HG02571 (cell line): Measurements from ENCODE around the gene MRPL37.
"Not testable (repeated sequence)": the region's sequence is repeated elsewhere in the genome, so short reads cannot be mapped to it uniquely, and the experiment has no call there.

Source experiments
- ATAC-seq: cut with Tn5 transposase; IDR thresholded peaks from one replicate; pipeline ENCODE4 v1.9.1; 2021; ENCODE audit warnings: mild to moderate bottlenecking, moderate library complexity; ENCODE audit not compliant: unreplicated experiment

MRPL37 gene

DNA sequence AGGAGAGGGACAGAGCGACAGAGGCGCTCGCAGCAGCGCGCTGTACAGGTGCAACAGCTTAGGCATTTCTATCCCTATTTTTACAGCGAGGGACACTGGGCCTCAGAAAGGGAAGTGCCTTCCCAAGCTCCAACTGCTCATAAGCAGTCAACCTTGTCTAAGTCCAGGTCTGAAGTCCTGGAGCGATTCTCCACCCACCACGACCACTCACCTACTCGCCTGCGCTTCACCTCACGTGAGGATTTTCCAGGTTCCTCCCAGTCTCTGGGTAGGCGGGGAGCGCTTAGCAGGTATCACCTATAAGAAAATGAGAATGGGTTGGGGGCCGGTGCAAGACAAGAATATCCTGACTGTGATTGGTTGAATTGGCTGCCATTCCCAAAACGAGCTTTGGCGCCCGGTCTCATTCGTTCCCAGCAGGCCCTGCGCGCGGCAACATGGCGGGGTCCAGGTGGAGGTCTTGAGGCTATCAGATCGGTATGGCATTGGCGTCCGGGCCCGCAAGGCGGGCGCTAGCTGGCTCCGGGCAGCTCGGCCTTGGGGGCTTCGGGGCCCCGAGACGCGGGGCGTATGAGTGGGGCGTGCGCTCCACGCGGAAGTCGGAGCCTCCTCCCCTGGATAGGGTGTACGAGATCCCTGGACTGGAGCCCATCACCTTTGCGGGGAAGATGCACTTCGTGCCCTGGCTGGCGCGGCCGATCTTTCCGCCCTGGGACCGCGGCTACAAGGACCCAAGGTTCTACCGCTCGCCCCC is at the start of gene MRPL37, which contains the start of gene CYB5RL:
Gene MRPL37 (plus strand): TSS at position 403 of the 754 bp plus-strand sequence. CDS start 77 bp downstream, at position 480.
Gene CYB5RL (minus strand): TSS at position 266 of the 754 bp plus-strand sequence. CDS start 4,414 bp downstream, outside the sequence.
- peak; percentile 97 for ATAC-seq

- no peak for ATAC-seq
Observed at GRCh38 chr1:54151013-54151412, 49.0 kb upstream of the MRPL37 start.

GRCh38 chr1:54152696-54153095 is 47.3 kb upstream of the MRPL37 start, which contains the start of gene CDCP2:
TSS of gene CDCP2 (minus strand) at chr1:54153000. CDS start at chr1:54152922, 78 bp downstream.
- ATAC-seq = no peak

DNA sequence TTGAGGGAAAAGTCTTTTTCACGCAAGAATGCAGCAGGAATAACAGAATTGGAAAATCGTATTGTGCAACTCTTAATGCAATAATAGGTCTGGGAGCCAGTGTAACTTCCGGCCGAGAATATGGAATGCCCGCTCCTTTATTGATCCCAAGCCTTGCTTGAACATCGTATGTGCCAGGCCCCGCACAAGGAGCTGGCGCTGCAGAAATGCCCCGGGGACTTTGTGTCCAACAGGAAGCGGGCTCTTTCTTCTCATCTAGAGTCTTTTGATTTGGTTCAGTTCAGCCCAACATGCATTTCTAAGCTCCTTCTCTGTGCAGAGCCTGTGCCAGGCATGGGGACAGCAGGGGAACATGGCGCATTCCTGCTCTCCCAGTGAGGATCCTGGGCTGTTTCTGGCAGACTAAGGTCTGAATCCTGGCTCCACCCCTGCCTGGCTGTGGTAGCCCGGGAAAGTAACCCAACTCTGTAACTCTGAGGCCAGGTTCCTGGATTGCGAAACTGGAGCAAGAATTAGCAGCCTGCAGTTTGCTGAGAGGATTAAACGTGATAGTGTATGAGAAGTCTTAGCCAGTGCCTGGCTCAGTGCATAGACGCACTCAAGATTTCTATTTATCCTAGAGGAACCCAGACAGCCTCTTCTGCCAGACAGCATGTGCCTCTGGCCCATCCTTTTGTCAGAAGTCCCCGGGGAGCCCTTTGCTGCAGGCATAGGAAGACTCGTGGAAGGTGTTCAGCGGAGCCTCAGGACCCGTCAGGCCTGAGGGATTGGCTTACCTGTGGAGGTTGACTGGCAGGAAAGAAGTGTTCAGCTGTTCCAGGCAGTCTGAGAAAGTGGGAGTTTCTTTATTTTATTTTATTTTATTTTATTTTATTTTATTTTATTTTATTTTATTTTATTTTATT is 46.2 kb upstream of the MRPL37 start:
- no peak for ATAC-seq

GRCh38 chr1:54156201-54156600 is 43.8 kb upstream of the MRPL37 start:
- ATAC-seq = no peak

DNA sequence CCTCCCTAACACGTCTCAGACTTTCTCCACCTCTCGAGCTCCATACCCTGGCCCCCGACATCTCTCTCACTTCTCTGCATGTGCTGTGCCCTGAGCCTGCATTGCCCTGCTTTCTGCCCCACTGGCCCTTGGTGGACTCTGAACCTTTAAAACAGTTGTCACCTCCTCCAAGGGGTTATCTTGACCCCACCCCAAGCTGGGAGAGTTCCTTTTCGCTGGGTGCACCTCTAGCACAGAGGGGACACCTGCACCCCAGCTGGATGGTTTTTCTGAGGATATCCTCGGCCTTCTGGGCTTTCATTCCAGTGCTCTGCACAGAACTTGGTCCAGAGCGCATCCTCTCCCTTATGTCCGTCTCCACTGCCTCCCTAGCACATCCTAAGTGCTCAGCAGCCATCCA is 43.0 kb upstream of the MRPL37 start:
- no peak for ATAC-seq

DNA sequence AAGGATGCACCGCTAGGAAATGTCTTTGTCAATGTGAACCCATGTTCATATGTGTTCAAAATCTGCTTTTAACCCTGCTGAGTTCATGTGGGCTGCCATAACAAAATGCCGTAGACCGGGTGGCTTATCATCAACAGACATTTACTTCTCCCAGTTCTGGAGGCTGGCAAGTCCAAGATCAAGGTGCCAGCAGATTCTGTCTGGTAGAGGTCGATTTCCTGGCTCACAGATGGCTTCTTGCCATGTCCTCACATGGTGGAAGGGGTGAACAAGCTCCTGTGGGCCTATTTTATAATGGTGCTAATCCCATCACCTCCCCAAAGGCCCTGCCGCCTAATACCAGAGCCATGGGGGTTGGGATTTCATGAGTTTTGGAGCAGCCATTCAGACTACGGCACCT is 42.6 kb upstream of the MRPL37 start:
- ATAC-seq = no peak

GRCh38 chr1:54158071-54158470 is 41.9 kb upstream of the MRPL37 start:
- ATAC-seq = no peak

GRCh38 chr1:54159733-54160316 is 40.1 kb upstream of the MRPL37 start:
- ATAC-seq = no peak

DNA sequence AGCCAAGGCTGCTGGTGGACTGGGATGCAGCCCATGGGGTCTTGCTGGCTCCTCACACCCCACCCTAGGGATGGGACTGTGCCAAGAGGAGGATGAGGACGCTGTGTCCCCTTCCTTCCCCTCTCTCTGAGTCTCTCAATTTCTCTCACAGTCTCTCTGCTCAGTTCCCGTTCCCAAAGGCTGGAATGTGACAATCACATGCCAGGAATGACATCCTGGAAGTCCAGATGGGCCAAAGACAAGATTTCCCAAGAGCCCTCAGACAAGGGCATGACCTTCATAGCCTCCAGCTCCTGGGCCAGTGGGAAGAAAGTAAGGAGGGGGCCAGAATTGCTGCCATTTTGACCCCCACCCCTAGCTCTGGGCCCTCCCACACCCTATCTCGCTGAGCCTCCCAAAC is 39.6 kb upstream of the MRPL37 start:
- ATAC-seq = no peak

- ATAC-seq = no peak
Observed at GRCh38 chr1:54161495-54162168, 38.3 kb upstream of the MRPL37 start.

DNA sequence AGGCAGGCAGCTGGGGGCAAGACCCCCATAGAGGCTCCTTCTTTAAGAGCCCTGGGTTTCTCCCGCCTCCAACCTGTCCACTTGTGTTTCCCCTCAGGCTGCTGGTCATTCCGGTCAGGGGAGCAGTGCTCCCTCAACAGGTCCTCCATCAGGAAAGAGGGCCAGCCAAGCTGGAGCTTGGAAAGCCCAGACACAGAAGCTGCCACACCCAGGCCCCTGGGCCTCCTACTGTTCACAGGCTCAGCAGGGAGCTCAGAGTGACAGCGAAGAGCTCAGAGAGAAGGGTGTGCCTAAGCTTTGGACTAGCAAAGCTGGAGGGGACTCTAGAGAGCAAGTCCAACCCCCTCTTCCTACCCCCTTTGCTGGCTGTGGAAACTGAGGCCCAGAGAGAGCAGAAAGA is 36.9 kb upstream of the MRPL37 start:
- ATAC-seq = no peak

DNA sequence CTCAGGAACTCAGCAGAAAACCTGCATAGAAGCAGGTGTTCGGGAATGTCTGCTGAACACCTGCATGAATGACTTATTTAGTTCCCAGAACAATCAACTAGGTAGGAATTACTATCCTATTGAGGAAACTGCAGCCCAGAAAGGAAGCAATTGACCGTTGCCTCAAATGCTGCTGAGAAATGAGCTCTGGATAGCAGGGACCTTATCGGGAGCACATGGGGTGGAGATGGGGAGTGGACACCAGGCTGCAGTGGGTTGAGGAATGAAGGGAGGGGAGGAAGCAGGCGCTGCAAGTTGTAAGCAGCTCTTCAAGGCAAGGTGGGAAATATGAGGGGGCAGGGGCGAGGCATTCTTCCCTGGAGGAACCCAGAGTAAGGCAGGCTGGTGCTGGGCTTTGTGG is 36.4 kb upstream of the MRPL37 start:
- no peak for ATAC-seq

DNA sequence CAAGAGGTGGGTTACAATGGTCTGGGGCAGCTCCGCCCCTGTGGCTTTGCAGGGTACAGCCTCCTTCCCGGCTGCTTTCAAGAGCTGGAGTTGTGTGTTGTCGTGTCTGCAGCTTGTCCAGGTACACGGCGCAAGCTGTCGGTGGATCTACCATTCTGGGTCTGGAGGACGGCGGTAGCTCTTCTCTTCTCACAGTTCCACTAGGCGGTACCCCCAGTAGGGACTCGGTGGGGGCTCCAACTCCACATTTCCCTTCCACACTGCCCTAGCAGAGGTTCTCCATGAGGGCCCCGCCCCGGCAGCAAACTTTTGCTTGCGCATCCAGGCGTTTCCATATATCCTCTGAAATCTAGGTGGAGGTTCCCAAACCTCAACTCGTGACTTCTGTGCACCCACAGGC is 34.8 kb upstream of the MRPL37 start:
- ATAC-seq = no peak

- not testable (repeated sequence) for ATAC-seq
Observed at GRCh38 chr1:54166357-54166756, 33.6 kb upstream of the MRPL37 start.

DNA sequence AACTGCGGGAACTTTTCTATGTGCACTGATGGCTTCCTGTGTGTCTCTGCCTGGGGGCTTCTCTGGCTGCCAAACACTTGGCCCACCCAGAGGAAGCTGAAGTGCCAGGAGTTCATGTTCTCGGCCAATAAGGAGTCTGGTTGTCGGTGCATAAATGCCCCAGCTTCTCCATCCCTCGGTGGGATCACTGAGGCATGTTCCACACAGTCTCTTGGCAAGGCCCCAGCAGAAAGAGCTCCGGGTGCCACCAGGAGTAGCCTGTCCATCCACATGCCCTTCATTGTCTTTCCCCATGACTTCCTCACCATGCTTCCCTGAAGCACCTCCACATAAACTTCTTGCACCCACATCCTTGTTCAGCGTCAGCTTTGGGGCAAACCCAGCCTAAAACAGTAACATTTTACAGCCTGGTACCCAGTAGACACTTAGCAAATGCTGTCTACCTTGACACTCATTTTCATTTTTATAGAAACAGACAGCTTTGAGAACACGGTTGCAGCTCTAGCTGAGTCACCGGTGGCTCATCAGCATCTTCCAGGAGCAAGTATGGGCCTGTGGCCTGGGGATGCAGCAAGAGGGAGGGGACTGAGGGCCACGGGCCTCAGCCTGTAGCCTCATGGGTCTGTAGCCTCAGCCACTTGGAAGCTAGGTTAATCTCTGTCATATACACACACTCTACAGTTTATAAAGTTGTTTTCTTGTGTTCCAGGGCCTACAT is 32.4 kb upstream of the MRPL37 start:
- no peak for ATAC-seq

DNA sequence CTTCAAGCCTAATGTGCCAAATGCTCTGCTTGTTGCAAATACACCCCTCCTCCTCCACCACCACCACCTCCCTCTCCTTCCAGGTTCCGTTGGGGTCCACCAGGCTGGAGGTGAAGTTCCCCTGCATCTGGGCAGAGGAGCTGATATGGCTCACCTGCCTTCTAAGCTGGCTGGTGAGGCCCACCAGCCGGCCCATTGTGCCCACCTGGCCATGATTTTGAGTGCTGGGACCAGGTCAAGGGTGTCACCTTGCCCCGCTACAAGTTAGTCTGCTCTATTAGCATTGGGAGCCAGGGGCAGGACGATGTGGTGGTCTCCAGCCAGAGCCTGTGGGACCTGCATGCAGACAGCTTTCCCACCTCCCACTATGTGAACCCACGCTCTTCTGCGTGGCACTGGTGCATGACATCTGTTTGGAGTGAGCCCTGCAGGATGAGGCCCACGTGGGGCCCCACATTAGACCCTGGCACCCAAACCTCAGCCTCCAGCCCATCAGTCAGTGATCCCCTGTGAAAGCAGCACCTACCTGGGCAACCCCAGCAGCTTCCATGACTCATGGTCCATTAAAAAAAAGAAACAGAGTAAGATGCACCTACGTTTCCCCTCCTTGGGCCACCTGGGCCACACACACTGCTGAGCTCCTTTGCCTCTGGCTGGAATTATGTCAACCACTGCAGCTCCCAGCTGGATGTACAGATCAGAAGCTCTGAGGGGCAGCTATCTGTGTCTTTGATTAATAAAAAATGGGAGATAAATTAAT is 31.6 kb upstream of the MRPL37 start:
- no peak for ATAC-seq

DNA sequence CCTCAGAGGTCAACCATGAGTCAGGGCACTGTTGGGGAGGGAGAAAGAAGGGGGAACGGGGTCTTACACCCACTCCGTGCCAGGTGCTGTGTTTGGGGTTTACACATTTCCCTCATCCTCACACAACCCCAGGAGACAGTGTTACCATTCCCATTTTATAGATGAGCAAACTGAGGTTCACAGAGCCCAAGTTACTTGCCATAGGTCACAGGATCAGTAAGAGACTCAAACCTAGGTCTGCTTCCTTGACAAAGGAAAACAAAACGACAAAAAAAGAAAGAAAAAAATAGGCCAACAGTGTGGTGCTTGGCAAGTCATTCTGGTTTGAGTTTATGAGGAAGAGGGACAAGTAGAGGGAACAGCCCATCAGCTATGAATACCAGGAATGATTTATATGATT is 30.9 kb upstream of the MRPL37 start:
- no peak for ATAC-seq

- ATAC-seq = no peak
Observed at GRCh38 chr1:54171016-54171415, 29.0 kb upstream of the MRPL37 start.
